Kidney (tissue), 14 donors: ENCODE measurements around the gene RTKN. TPM values are rescaled to one million over a fixed set of nuclear protein-coding genes. Genes with fewer than 3 reads are reported as not detected.
"Not testable (repeated sequence)": the region's sequence is repeated elsewhere in the genome, so short reads cannot be mapped to it uniquely, and the experiment has no call there.

Experiments
- DNase-seq, 5 donors: peaks; one replicate each; pipeline ENCODE4 v3.0.0-alpha.2; 2013 to 2020
- FAIRE-seq: peaks from 2 replicates; lab custom pipeline; 2012; peaks lifted over from hg19 to GRCh38; lab: Jason Lieb, UNC
- H3K27ac ChIP-seq, 2 donors: one replicate each; pipeline ENCODE4 v1.7.0; 2013; ENCODE audit warnings: low read depth in 2 of 2, low read length in 2 of 2, inconsistent platforms in 1 of 2
- H3K27me3 ChIP-seq: one replicate; pipeline ENCODE4 v1.7.1; 2013; ENCODE audit warnings: low read length, inconsistent platforms; ENCODE audit not compliant: control insufficient read depth, insufficient read depth
- H3K36me3 ChIP-seq, 3 donors: one replicate each; pipeline versions ENCODE4 v1.7.0 to v1.7.1; 2013; ENCODE audit warnings: low read length in 3 of 3, control low read depth in 1 of 3, inconsistent platforms in 1 of 3; ENCODE audit not compliant: insufficient read depth in 3 of 3, control insufficient read depth in 2 of 3
- H3K4me1 ChIP-seq, 3 donors: one replicate each; pipeline versions ENCODE4 v1.7.0 to v1.7.1; 2013; ENCODE audit warnings: low read length in 3 of 3, inconsistent platforms in 1 of 3, low read depth in 1 of 3; ENCODE audit not compliant: control insufficient read depth in 2 of 3, insufficient read depth in 2 of 3
- H3K4me3 ChIP-seq, 3 donors: one replicate each; pipeline versions ENCODE4 v1.7.0 to v1.8.1; 2013; ENCODE audit warnings: low read length in 3 of 3, control low read depth in 1 of 3, inconsistent platforms in 1 of 3
- H3K9ac ChIP-seq, 3 donors: one replicate each; pipeline versions ENCODE4 v1.7.0 to v1.7.1; 2013; ENCODE audit warnings: low read length in 3 of 3, control low read depth in 1 of 3, inconsistent platforms in 1 of 3
- H3K9me3 ChIP-seq, 3 donors: one replicate each; pipeline versions ENCODE4 v1.7.0 to v1.7.1; 2013; ENCODE audit warnings: low read length in 3 of 3, control low read depth in 1 of 3, inconsistent platforms in 1 of 3; ENCODE audit not compliant: control insufficient read depth in 2 of 3, insufficient read depth in 1 of 3
- intact Hi-C: fragments of 100-400 bp; cut with DNase I; formaldehyde crosslinking; loops from one replicate; pipeline ENCODE4 v1.11.1; 2022
- polyA plus RNA-seq: library from polyadenylated mRNA; stranded (reverse); fragments of 350-450 nt; fragmentation: Illumina TruSeq; extraction: RNeasy Lipid Tissue Mini Kit (QIAGEN cat#74804); gene quantifications from one replicate; pipeline ENCODE4 v1.2.3, GENCODE V29; 2014; ENCODE audit warnings: low read depth, low replicate concordance; ENCODE audit not compliant: insufficient read depth
- total RNA-seq: library from RNA; stranded (reverse); fragmentation: NEBNext Ultra II Directional; extraction: Animal tissue kit (Norgen Biotek cat#: 25700); gene quantifications from one replicate; pipeline ENCODE4 v1.2.1, GENCODE V29; 2021
- TF ChIP-seq, protein P1 (sequence below): IDR thresholded peaks from 3 replicates; pipeline ENCODE4 v1.5.1; 2012; ENCODE audit warnings: mild to moderate bottlenecking, moderate library complexity, borderline replicate concordance; ENCODE audit not compliant: insufficient read depth; ENCODE audit errors: extremely low read depth
- donor health status: control.
- donor health status: control.
- donor health status: control.
- donor health status: control.
- donor health status: control.
- donor health status: DM: yes; HTN: yes; CAD: no.
- donor health status: Normal renal cell carcinoma (clear cell type).

The RTKN gene
- total and polyA plus RNA-seq, 2 donors from 2014 or later = 76.4 to 95.6 TPM

DNA sequence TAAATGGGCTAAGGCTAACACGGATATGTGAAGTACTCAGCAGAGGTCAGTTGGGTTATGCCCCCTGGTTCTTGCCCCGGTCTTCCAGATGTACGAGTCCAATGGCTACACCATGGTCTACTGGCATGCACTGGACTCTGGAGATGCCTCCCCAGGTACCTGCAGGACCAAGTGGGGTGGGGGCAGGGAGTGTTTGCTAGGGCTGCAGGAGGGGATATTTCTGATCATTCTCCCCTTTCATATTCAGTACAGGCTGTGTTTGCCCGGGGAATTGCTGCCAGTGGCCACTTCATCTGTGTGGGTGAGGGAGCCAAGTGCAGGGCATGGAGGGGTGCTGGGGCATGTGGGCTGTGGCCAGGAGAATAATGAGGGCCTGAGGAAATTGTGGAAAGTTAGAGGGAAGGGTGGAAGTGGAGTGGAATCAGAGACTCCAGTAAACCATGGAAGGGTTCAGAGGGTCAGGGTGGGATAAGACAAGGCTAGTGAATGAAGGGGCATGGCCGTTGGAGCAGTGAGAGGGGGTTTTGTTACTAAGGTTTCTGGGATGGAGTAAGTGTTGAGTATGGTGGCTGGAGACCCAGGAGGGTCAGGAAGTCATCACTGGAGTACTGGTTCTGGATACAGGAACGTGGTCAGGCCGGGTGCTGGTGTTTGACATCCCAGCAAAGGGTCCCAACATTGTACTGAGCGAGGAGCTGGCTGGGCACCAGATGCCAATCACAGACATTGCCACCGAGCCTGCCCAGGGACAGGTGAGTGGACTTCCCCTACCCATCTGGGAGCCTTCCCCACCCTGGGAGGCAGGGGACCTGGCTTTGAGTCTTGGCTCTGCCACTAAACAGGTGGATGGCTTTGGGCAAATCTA, 18.3 kb downstream of the RTKN start:
- intact Hi-C loops = no loop called here
- no peak for FAIRE-seq
- no peak overlapping the region for H3K9ac ChIP-seq

DNA sequence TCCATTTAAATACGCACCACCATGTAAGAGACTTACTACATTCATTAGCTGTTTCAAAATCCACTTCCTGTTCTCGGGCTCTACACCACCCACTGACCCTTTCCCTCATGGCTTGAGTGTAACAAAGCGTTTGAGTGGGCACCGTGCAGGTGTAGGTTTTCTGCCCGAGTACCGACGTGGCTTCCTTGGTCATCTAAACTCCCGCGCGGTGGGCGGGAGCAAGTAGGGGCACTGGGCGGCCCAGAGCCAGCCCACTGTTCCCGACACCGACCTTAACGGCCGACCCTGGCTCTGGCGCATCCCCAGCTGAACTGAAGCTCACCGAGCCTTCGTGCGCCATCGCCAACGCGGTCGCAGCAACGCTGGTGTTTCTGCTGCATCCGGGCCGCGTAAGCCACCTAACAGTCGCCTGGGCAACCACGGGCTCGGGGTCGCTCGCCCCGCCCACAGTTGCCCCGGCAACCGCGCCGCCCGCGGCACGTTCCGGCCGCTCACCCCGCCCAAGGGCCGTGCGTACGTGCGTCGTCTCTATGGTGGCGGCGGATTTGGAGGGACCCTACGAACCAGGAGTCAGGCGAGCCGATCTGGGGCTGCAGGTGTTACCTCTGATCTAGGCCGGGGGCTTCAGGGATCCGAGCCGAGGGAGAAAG, 20.4 kb downstream of the RTKN start, which contains the start of the genes C2orf81 and WDR54:
Gene C2orf81 (minus strand): TSS at position 399 of the 650 bp plus-strand sequence. CDS start 59 bp downstream, at position 340.
Gene WDR54 (plus strand): TSS at position 510 of the 650 bp plus-strand sequence. CDS start 424 bp downstream, outside the sequence.
- intact Hi-C loops = no loop called here
- DNase-seq (peak; percentile 91 to 96 (median 94)), FAIRE-seq (no peak)
- Histone ChIP-seq H3K9me3 (no peaks in the 10 kb centered on the region), H3K36me3 (peaks cover 0 to 12% (median 0%) of the 10 kb centered on the region in 3 donors), H3K9ac (peak within 1 kb of the TSS; percentile 43 to 77 (median 65)), H3K27me3 (no peaks in the 10 kb centered on the region), H3K4me3 (peak within 1 kb of the TSS; percentile 64 to 92 (median 78)), H3K4me1 (peaks cover 0 to 3% (median 0%) of the 10 kb centered on the region in 3 donors), H3K27ac (peak within 1 kb of the TSS; percentile 65 to 78)
- TF ChIP-seq, protein P1, sequence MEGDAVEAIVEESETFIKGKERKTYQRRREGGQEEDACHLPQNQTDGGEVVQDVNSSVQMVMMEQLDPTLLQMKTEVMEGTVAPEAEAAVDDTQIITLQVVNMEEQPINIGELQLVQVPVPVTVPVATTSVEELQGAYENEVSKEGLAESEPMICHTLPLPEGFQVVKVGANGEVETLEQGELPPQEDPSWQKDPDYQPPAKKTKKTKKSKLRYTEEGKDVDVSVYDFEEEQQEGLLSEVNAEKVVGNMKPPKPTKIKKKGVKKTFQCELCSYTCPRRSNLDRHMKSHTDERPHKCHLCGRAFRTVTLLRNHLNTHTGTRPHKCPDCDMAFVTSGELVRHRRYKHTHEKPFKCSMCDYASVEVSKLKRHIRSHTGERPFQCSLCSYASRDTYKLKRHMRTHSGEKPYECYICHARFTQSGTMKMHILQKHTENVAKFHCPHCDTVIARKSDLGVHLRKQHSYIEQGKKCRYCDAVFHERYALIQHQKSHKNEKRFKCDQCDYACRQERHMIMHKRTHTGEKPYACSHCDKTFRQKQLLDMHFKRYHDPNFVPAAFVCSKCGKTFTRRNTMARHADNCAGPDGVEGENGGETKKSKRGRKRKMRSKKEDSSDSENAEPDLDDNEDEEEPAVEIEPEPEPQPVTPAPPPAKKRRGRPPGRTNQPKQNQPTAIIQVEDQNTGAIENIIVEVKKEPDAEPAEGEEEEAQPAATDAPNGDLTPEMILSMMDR = no peak

More for the DNA sequence above, 18.3 kb downstream of the RTKN start:
- TF ChIP-seq, protein P1 = no peak
- DNase-seq = peak in 1 of 5 donors; percentile 51
- Histone ChIP-seq H3K9me3 (no peaks in the 10 kb centered on the region), H3K4me1 (peaks cover 0 to 3% (median 0%) of the 10 kb centered on the region in 3 donors), H3K4me3 (no peak overlapping the region), H3K36me3 (peaks cover under 1 to 33% (median 7%) of the 10 kb centered on the region in 3 donors), H3K27ac (no peak overlapping the region), H3K27me3 (no peaks in the 10 kb centered on the region)

DNA sequence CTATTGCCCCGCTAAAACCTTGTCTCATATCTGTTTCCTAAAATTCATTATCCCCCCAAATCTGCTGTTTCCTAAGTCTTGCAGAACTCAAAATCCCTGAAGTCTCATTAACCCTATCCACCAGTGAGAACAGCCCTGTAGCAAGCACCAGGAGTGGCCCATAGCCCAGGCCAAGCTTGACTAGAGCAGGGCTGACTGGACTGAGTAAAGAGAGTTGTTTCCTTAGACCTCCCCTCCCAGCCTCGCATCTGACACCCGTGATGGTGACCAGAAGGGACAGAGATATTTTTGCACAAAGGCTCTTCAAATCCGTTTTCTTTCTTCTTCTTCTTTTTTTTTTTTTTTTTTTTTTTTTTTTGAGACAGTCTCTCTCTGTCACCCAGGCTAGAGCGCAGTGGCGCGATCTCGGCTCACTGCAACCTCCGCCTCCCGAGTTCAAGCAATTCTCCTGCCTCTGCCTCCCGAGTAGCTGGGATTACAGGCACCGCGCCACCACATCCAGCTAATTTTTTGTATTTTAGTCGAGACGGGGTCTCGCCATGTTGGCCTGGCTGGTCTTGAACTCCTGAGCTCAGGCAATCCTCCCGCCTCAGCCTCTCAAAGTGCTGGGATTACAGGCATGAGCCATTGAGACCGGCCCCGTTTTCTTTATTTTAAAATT, 21.2 kb downstream of the RTKN start:
- peak in 1 of 5 donors; percentile 39 for DNase-seq
- H3K27me3 ChIP-seq, intact Hi-C loops, H3K9me3 ChIP-seq, H3K4me1 ChIP-seq, H3K27ac ChIP-seq, FAIRE-seq, H3K36me3 ChIP-seq, H3K9ac ChIP-seq: not testable (repeated sequence)
- peak overlapping the region in 1 of 3 donors; percentile 92 for H3K4me3 ChIP-seq
